ENCODE results near the gene GIMAP1.

- no peak for TF ChIP-seq CTCF (IDR thresholded peaks at IDR 0.05)
- no peak for TF ChIP-seq POLR2A (IDR thresholded peaks at IDR 0.05)
- no peak for TF ChIP-seq POLR2AphosphoS5 (IDR thresholded peaks at IDR 0.05)
- TF ChIP-seq EP300 (IDR thresholded peaks at IDR 0.05): no peak
Measured at GRCh38 chr7:150668977-150669376, 47.4 kb upstream of the GIMAP1 start.

Measured in upper lobe of left lung (tissue), 4 donors.